ENCODE measurements around the gene CFAP52. TPM values are rescaled to one million over a fixed set of nuclear protein-coding genes. Genes with fewer than 3 reads are reported as not detected.
"Not testable (repeated sequence)": the region's sequence is repeated elsewhere in the genome, so short reads cannot be mapped to it uniquely, and the experiment has no call there.

Gene CFAP52
- total RNA-seq, 1 donor from 2014 or later = not detected

DNA sequence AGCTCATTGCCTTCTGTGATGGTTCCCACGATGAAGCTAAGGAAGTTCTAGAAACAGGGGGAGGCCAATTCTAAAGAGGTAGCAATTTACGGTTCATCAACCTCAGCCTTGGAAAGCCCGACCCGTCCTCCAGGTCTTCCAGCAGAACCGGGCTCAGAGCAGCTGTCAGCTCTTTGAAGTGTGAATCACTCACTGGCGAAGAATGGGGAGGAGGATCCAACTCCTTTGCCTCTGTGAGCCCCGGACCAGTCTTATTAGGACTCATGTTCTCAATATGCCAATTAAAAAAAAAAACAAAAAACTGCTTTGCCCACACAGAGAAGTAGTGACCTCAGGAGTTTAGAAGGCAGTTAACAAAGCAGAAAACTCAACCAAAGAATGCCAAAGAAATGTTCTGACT, 32.2 kb upstream of the CFAP52 start:
- H3K9me3 Mint-ChIP-seq (ENCODE audit: low read depth) = no peaks in the 10 kb centered on the region
- peaks cover 10% of the 10 kb centered on the region for H3K36me3 Mint-ChIP-seq (ENCODE audit: low read depth)
- no peak for DNase-seq (ENCODE audit: low spot score)
- H3K4me3 Mint-ChIP-seq (ENCODE audit: unreplicated experiment) = no peak overlapping the region
- no peak overlapping the region for H3K27ac Mint-ChIP-seq (ENCODE audit: unreplicated experiment)
- no peaks in the 10 kb centered on the region for H3K4me1 Mint-ChIP-seq (ENCODE audit: low read depth)
- TF ChIP-seq, protein P1, sequence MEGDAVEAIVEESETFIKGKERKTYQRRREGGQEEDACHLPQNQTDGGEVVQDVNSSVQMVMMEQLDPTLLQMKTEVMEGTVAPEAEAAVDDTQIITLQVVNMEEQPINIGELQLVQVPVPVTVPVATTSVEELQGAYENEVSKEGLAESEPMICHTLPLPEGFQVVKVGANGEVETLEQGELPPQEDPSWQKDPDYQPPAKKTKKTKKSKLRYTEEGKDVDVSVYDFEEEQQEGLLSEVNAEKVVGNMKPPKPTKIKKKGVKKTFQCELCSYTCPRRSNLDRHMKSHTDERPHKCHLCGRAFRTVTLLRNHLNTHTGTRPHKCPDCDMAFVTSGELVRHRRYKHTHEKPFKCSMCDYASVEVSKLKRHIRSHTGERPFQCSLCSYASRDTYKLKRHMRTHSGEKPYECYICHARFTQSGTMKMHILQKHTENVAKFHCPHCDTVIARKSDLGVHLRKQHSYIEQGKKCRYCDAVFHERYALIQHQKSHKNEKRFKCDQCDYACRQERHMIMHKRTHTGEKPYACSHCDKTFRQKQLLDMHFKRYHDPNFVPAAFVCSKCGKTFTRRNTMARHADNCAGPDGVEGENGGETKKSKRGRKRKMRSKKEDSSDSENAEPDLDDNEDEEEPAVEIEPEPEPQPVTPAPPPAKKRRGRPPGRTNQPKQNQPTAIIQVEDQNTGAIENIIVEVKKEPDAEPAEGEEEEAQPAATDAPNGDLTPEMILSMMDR (IDR thresholded peaks at IDR 0.05) = no peak
- H3K27me3 Mint-ChIP-seq (ENCODE audit: low read depth) = no peaks in the 10 kb centered on the region

DNA sequence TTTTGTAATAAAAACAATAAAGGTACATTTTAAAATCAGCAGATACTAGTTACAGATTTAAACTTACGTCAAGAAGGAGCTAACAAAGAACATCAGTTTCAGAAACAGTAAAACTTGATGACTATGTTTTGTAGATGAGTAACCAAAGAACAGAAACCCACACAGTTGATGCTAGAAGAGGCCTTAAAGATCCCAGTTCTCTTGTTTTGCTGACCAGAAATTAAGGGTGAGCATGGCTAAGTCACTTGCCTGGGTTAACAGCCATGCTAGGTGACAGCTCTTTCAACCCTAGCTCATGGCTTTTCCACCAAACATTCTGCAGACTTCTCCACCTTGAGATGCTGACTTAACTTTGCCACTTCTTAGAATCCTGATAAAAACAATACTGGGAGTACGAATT, 27.2 kb upstream of the CFAP52 start:
- Mint-ChIP-seq H3K4me3 (ENCODE audit: unreplicated experiment) (no peak overlapping the region), H3K36me3 (ENCODE audit: low read depth) (no peaks in the 10 kb centered on the region), H3K27me3 (ENCODE audit: low read depth) (no peaks in the 10 kb centered on the region), H3K27ac (ENCODE audit: unreplicated experiment) (no peak overlapping the region), H3K4me1 (ENCODE audit: low read depth) (no peaks in the 10 kb centered on the region), H3K9me3 (ENCODE audit: low read depth) (no peaks in the 10 kb centered on the region)
- no peak for DNase-seq (ENCODE audit: low spot score)
- TF ChIP-seq, protein P1 (IDR thresholded peaks at IDR 0.05) = no peak

DNA sequence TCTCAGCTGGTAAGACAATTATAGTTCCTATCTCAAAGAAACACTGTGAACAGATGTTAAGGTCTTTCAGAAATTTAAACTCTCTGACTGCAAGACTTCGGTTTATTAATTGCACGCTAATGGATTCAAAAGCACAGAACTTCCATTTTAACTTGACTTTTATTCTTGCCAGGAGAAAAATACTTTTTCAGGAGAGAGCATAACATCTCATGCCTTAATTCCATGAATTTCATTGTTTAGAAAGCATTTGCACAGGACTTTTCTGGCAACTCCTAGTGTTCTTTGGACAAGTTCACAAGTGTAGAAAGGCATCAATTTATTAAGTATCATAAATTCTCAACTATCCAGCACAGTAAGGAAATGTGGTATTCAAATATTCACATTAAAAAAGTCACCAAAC, 23.3 kb upstream of the CFAP52 start:
- Mint-ChIP-seq H3K4me1 (ENCODE audit: low read depth) (peaks cover 3% of the 10 kb centered on the region), H3K27me3 (ENCODE audit: low read depth) (no peaks in the 10 kb centered on the region), H3K9me3 (ENCODE audit: low read depth) (no peaks in the 10 kb centered on the region), H3K27ac (ENCODE audit: unreplicated experiment) (no peak overlapping the region), H3K4me3 (ENCODE audit: unreplicated experiment) (no peak overlapping the region), H3K36me3 (ENCODE audit: low read depth) (no peaks in the 10 kb centered on the region)
- TF ChIP-seq, protein P1 (IDR thresholded peaks at IDR 0.05) = no peak
- DNase-seq (ENCODE audit: low spot score) = no peak

DNA sequence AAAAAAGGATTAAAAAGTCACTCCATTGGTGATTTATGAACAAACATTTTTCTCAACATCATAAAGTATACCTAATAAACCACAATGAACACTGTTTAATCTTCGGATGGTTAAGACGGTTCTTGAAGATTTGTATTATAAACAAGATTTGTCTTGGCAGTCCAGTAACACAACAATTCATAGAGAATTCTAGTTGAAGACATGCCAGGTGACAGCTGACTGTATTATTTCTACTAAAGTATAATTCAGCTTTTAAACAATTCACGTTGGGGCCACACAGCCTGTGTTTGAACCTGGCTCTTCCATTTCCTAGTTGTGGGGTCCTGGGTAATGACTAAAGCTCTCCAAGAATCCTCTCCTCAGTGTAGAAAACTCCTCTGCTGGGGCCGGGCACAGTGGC, 22.8 kb upstream of the CFAP52 start:
- TF ChIP-seq, protein P1 (IDR thresholded peaks at IDR 0.05) = no peak
- Mint-ChIP-seq H3K36me3 (ENCODE audit: low read depth) (no peaks in the 10 kb centered on the region), H3K27me3 (ENCODE audit: low read depth) (no peaks in the 10 kb centered on the region), H3K4me1 (ENCODE audit: low read depth) (peaks cover 3% of the 10 kb centered on the region), H3K4me3 (ENCODE audit: unreplicated experiment) (no peak overlapping the region), H3K9me3 (ENCODE audit: low read depth) (no peaks in the 10 kb centered on the region), H3K27ac (ENCODE audit: unreplicated experiment) (no peak overlapping the region)
- no peak for DNase-seq (ENCODE audit: low spot score)

DNA sequence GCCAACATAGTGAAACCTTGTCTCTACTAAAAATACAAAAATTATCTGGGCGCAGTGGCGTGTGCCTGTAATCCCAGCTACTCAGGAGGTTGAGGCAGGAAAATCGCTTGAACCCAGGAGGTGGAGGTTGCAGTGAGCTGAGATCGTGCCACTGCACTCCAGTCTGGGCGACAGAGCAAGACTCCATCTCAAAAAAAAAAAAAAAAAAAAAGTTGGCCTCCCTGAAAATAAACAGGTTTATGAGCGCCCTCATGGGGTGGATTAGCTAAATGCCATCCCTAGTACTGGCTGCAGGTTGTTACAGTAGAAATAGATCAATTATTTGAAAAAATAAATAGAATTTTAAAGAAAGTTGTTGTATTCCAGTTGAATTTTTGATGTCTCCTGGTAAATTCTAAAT, 21.7 kb upstream of the CFAP52 start:
- not testable (repeated sequence) for H3K36me3 Mint-ChIP-seq (ENCODE audit: low read depth); H3K27me3 Mint-ChIP-seq (ENCODE audit: low read depth); DNase-seq (ENCODE audit: low spot score); H3K4me1 Mint-ChIP-seq (ENCODE audit: low read depth); H3K27ac Mint-ChIP-seq (ENCODE audit: unreplicated experiment); H3K4me3 Mint-ChIP-seq (ENCODE audit: unreplicated experiment); H3K9me3 Mint-ChIP-seq (ENCODE audit: low read depth)
- TF ChIP-seq, protein P1 (IDR thresholded peaks at IDR 0.05) = peak; percentile 74

Measured in chondrocyte (in vitro differentiated cells).